Activated T-helper 2 cell treated with anti-CD3 and anti-CD28 coated beads, Interferon-gamma antibody, Interleukin-2, Interleukin-4, amounts not matched to agents 10 μg/mL and 5 μg/mL and 100 μg/mL, durations not matched to agents 14 hours and 24 hours and 36 hours (primary cell): ENCODE data around the gene INTS6L. TPM values are rescaled to one million over a fixed set of nuclear protein-coding genes. Genes with fewer than 3 reads are reported as not detected.

Experiments used
- DNase-seq: peaks from one replicate; pipeline ENCODE4 v3.0.0; 2021; ENCODE audit warnings: low spot score
- H3K27ac Mint-ChIP-seq: one replicate; pipeline ENCODE4 v1.8.0; 2021; ENCODE audit warnings: mixed read lengths
- H3K27me3 Mint-ChIP-seq: one replicate; pipeline ENCODE4 v1.8.0; 2021; ENCODE audit warnings: low read depth, mixed read lengths
- H3K36me3 Mint-ChIP-seq: one replicate; pipeline ENCODE4 v1.8.0; 2021; ENCODE audit warnings: low read depth, mixed read lengths
- H3K4me1 Mint-ChIP-seq: one replicate; pipeline ENCODE4 v1.8.0; 2021; ENCODE audit warnings: low read depth, mixed read lengths
- H3K4me3 Mint-ChIP-seq: one replicate; pipeline ENCODE4 v1.8.0; 2021; ENCODE audit warnings: low read depth, mild to moderate bottlenecking, moderate library complexity, mixed read lengths
- H3K9me3 Mint-ChIP-seq: one replicate; pipeline ENCODE4 v1.8.0; 2021; ENCODE audit warnings: mixed read lengths
- intact Hi-C: fragments of 100-400 bp; cut with micrococcal nuclease; formaldehyde crosslinking; loops from one replicate; pipeline ENCODE4 v1.15.1; 2023
- total RNA-seq: library from RNA; stranded (reverse); gene quantifications from 2 replicates; pipeline ENCODE4 v1.2.3, GENCODE V29; 2022

Gene INTS6L
- 27.1 and 29.4 TPM in 2 replicates for total RNA-seq

GRCh38 chrX:135520553-135521404, at the start of gene INTS6L:
INTS6L (plus strand) TSS chrX:135520660; CDS start chrX:135520993, 333 bp downstream.
- peak within 1 kb of the TSS; percentile 99 for H3K4me3 Mint-ChIP-seq
- peak within 1 kb of the TSS; percentile 100 for H3K27ac Mint-ChIP-seq
- intact Hi-C loops = loop anchor here (2.0 to 5.0 kb wide), 4 partner anchors 14 to 454 kb away; no protein-coding TSS in a partner anchor
- no peaks in the 10 kb centered on the region for H3K9me3 Mint-ChIP-seq
- DNase-seq = peak; percentile 87
- H3K36me3 Mint-ChIP-seq = peaks cover 27% of the 10 kb centered on the region
- H3K27me3 Mint-ChIP-seq = no peaks in the 10 kb centered on the region
- H3K4me1 Mint-ChIP-seq = peaks cover 29% of the 10 kb centered on the region

- no peaks in the 10 kb centered on the region for H3K36me3 Mint-ChIP-seq
- peaks cover 5% of the 10 kb centered on the region for H3K4me1 Mint-ChIP-seq
Measured at GRCh38 chrX:135476378-135476777, 44.1 kb upstream of the INTS6L start.

GRCh38 chrX:135477576-135477975, 42.9 kb upstream of the INTS6L start:
- Mint-ChIP-seq H3K27ac (no peak overlapping the region), H3K4me1 (peaks cover 5% of the 10 kb centered on the region), H3K9me3 (no peaks in the 10 kb centered on the region), H3K4me3 (no peak overlapping the region), H3K36me3 (no peaks in the 10 kb centered on the region), H3K27me3 (peaks cover 24% of the 10 kb centered on the region)
- intact Hi-C loops = loop anchor here (1.0 kb wide), 1 partner anchor 291 kb away; no protein-coding TSS in a partner anchor
- peak; percentile 19 for DNase-seq

More at GRCh38 chrX:135476378-135476777, 44.1 kb upstream of the INTS6L start:
- Mint-ChIP-seq H3K9me3 (no peaks in the 10 kb centered on the region), H3K4me3 (no peak overlapping the region), H3K27ac (no peak overlapping the region), H3K27me3 (peaks cover 29% of the 10 kb centered on the region)
- intact Hi-C loops = no loop called here
- DNase-seq = no peak

GRCh38 chrX:135480076-135480475, 40.4 kb upstream of the INTS6L start:
- H3K36me3 Mint-ChIP-seq = no peaks in the 10 kb centered on the region
- intact Hi-C loops = no loop called here
- H3K4me3 Mint-ChIP-seq = no peak overlapping the region
- H3K27me3 Mint-ChIP-seq = peaks cover 7% of the 10 kb centered on the region
- H3K9me3 Mint-ChIP-seq = no peaks in the 10 kb centered on the region
- peaks cover 5% of the 10 kb centered on the region for H3K4me1 Mint-ChIP-seq
- no peak overlapping the region for H3K27ac Mint-ChIP-seq
- no peak for DNase-seq

GRCh38 chrX:135481696-135482179, 38.7 kb upstream of the INTS6L start:
- H3K4me3 Mint-ChIP-seq = no peak overlapping the region
- no peak for DNase-seq
- H3K27me3 Mint-ChIP-seq = peaks cover 4% of the 10 kb centered on the region
- no peak overlapping the region for H3K27ac Mint-ChIP-seq
- H3K36me3 Mint-ChIP-seq = no peaks in the 10 kb centered on the region
- H3K4me1 Mint-ChIP-seq = peaks cover 3% of the 10 kb centered on the region
- intact Hi-C loops = no loop called here
- H3K9me3 Mint-ChIP-seq = no peaks in the 10 kb centered on the region

GRCh38 chrX:135484641-135485289, 35.7 kb upstream of the INTS6L start:
- DNase-seq = no peak
- intact Hi-C loops = loop anchor here (1.0 to 5.0 kb wide), 2 partner anchors 38 to 112 kb away; partner anchors contain the start of gene INTS6L
- H3K4me3 Mint-ChIP-seq = no peak overlapping the region
- no peak overlapping the region for H3K27ac Mint-ChIP-seq
- H3K27me3 Mint-ChIP-seq = peaks cover 1% of the 10 kb centered on the region
- H3K36me3 Mint-ChIP-seq = no peaks in the 10 kb centered on the region
- H3K9me3 Mint-ChIP-seq = no peaks in the 10 kb centered on the region
- H3K4me1 Mint-ChIP-seq = no peaks in the 10 kb centered on the region

GRCh38 chrX:135489542-135489941, 30.9 kb upstream of the INTS6L start:
- Mint-ChIP-seq H3K27ac (no peak overlapping the region), H3K36me3 (no peaks in the 10 kb centered on the region), H3K4me3 (no peak overlapping the region), H3K4me1 (peaks cover 7% of the 10 kb centered on the region), H3K27me3 (peaks cover under 1% of the 10 kb centered on the region), H3K9me3 (no peaks in the 10 kb centered on the region)
- no peak for DNase-seq
- intact Hi-C loops = loop anchor here (5.0 kb wide), 1 partner anchor 33 kb away; the partner anchor contains the start of gene INTS6L

- no peak overlapping the region for H3K4me3 Mint-ChIP-seq
- no peaks in the 10 kb centered on the region for H3K27me3 Mint-ChIP-seq
- no peaks in the 10 kb centered on the region for H3K36me3 Mint-ChIP-seq
- H3K9me3 Mint-ChIP-seq = no peaks in the 10 kb centered on the region
- H3K4me1 Mint-ChIP-seq = peaks cover 7% of the 10 kb centered on the region
- no peak for DNase-seq
- no peak overlapping the region for H3K27ac Mint-ChIP-seq
- intact Hi-C loops = no loop called here
Measured at GRCh38 chrX:135490979-135491514, 29.4 kb upstream of the INTS6L start.

GRCh38 chrX:135494453-135494852, 26.0 kb upstream of the INTS6L start:
- no peak overlapping the region for H3K27ac Mint-ChIP-seq
- intact Hi-C loops = no loop called here
- H3K36me3 Mint-ChIP-seq = no peaks in the 10 kb centered on the region
- no peak overlapping the region for H3K4me3 Mint-ChIP-seq
- H3K27me3 Mint-ChIP-seq = no peaks in the 10 kb centered on the region
- no peak for DNase-seq
- H3K4me1 Mint-ChIP-seq = peaks cover 7% of the 10 kb centered on the region
- no peaks in the 10 kb centered on the region for H3K9me3 Mint-ChIP-seq

- no peaks in the 10 kb centered on the region for H3K36me3 Mint-ChIP-seq
- H3K4me1 Mint-ChIP-seq = no peaks in the 10 kb centered on the region
- no peak overlapping the region for H3K27ac Mint-ChIP-seq
Measured at GRCh38 chrX:135497736-135498135, 22.7 kb upstream of the INTS6L start.

GRCh38 chrX:135498236-135498635, 22.2 kb upstream of the INTS6L start:
- Mint-ChIP-seq H3K9me3 (no peaks in the 10 kb centered on the region), H3K27ac (no peak overlapping the region), H3K4me1 (no peaks in the 10 kb centered on the region), H3K27me3 (peaks cover 7% of the 10 kb centered on the region), H3K4me3 (no peak overlapping the region), H3K36me3 (no peaks in the 10 kb centered on the region)
- intact Hi-C loops = no loop called here
- DNase-seq = no peak

More at GRCh38 chrX:135497736-135498135, 22.7 kb upstream of the INTS6L start:
- intact Hi-C loops = no loop called here
- Mint-ChIP-seq H3K27me3 (peaks cover 7% of the 10 kb centered on the region), H3K9me3 (no peaks in the 10 kb centered on the region), H3K4me3 (no peak overlapping the region)
- DNase-seq = no peak

GRCh38 chrX:135505351-135505750, 15.1 kb upstream of the INTS6L start:
- no peak for DNase-seq
- Mint-ChIP-seq H3K27me3 (peaks cover 5% of the 10 kb centered on the region), H3K4me3 (no peak overlapping the region), H3K9me3 (no peaks in the 10 kb centered on the region), H3K27ac (no peak overlapping the region), H3K36me3 (no peaks in the 10 kb centered on the region), H3K4me1 (no peaks in the 10 kb centered on the region)
- intact Hi-C loops = no loop called here
